Fibroblast of lung (primary cell): ENCODE results near the gene ZNF710. TPM values are rescaled to one million over a fixed set of nuclear protein-coding genes. Genes with fewer than 3 reads are reported as not detected.
A peak's percentile ranks its signal among the peaks of the same experiment; 100 is the strongest.

Experiments
- DNase-seq, 2 donors: peaks; one replicate each; pipeline versions ENCODE4 v3.0.0 to v3.0.0-alpha.2; 2010; ENCODE audit warnings: low read depth in 2 of 2
- H2AFZ ChIP-seq: 2 replicates; pipeline ENCODE4 v1.5.1; 2012; ENCODE audit warnings: low read length, control low read depth, inconsistent platforms
- H3K27ac ChIP-seq: 2 replicates; pipeline ENCODE4 v1.5.1; 2011; ENCODE audit warnings: low read length, control low read depth; ENCODE audit not compliant: insufficient read depth
- H3K27me3 ChIP-seq: 2 replicates; pipeline ENCODE4 v1.5.1; 2011; ENCODE audit warnings: mild to moderate bottlenecking, low read length; ENCODE audit not compliant: control insufficient read depth, insufficient read depth
- H3K36me3 ChIP-seq: 2 replicates; pipeline ENCODE4 v1.5.1; 2011; ENCODE audit warnings: low read length; ENCODE audit not compliant: control insufficient read depth, insufficient read depth
- H3K4me1 ChIP-seq: 2 replicates; pipeline ENCODE4 v1.5.1; 2011; ENCODE audit warnings: low read length; ENCODE audit not compliant: control insufficient read depth, insufficient read depth; ENCODE audit errors: extremely low read depth
- H3K4me2 ChIP-seq: 2 replicates; pipeline ENCODE4 v1.5.1; 2011; ENCODE audit warnings: low read length, control low read depth; ENCODE audit not compliant: insufficient read depth; ENCODE audit errors: extremely low read depth
- H3K4me3 ChIP-seq, 4 experiments: fragments of 200-600 bp in 1 of 4; sonication (generic) in 1 of 4; replicated peaks in 1 of 4; 2 replicates each; pipeline ENCODE4 v1.5.1; 2011 to 2016; ENCODE audit warnings: low read length in 4 of 4, low read depth in 3 of 4, mild to moderate bottlenecking in 3 of 4, control low read depth in 2 of 4, inconsistent platforms in 1 of 4, mixed read lengths in 1 of 4; ENCODE audit not compliant: insufficient read depth in 1 of 4; ENCODE audit errors: control extremely low read depth in 1 of 4
- H3K79me2 ChIP-seq: 2 replicates; pipeline ENCODE4 v1.5.1; 2012; ENCODE audit warnings: mild to moderate bottlenecking, low read length, inconsistent platforms; ENCODE audit not compliant: control insufficient read depth, insufficient read depth
- H3K9ac ChIP-seq: 2 replicates; pipeline ENCODE4 v1.5.1; 2011; ENCODE audit warnings: mild to moderate bottlenecking, low read length, control low read depth; ENCODE audit not compliant: insufficient read depth
- H3K9me3 ChIP-seq: 2 replicates; pipeline ENCODE4 v1.5.1; 2012; ENCODE audit warnings: low read depth, low read length; ENCODE audit not compliant: control insufficient read depth, insufficient read depth
- H4K20me1 ChIP-seq: 2 replicates; pipeline ENCODE4 v1.5.1; 2011; ENCODE audit warnings: low read length; ENCODE audit not compliant: control insufficient read depth, insufficient read depth; ENCODE audit errors: extremely low read depth
- CTCF ChIP-seq, 2 donors: IDR thresholded peaks in 1 of 2; conservative IDR thresholded peaks in 1 of 2; 1 replicate in 1 of 2; 2 replicates in 1 of 2; pipeline ENCODE4 v1.5.1; 2011 to 2012; ENCODE audit warnings: low read length in 2 of 2, control low read depth in 1 of 2, inconsistent platforms in 1 of 2, low read depth in 1 of 2, mild to moderate bottlenecking in 1 of 2
- EZH2 ChIP-seq: IDR thresholded peaks from 2 replicates; pipeline ENCODE4 v1.5.1; 2012; ENCODE audit warnings: low read length, control low read depth, mild to moderate bottlenecking; ENCODE audit errors: missing control alignments
- polyA plus RNA-seq, 2 donors: library from polyadenylated mRNA; depleted of rRNA in 1 of 2; stranded (reverse) in 1 of 2; unstranded in 1 of 2; fragments of >200 nt; gene quantifications; 2 replicates each; pipeline ENCODE4 v1.2.1, GENCODE V29; 2011 to 2012; ENCODE audit warnings: missing spikeins in 1 of 2
- total RNA-seq: library from RNA; depleted of rRNA; stranded (reverse); fragments of >200 nt; gene quantifications from 2 replicates; pipeline ENCODE4 v1.2.1, GENCODE V29; 2014

Gene ZNF710
- total and polyA plus RNA-seq, 2 donors (not counting 1 experiment from before 2014, with no cell fraction given): 2.1 to 9.4 TPM

DNA sequence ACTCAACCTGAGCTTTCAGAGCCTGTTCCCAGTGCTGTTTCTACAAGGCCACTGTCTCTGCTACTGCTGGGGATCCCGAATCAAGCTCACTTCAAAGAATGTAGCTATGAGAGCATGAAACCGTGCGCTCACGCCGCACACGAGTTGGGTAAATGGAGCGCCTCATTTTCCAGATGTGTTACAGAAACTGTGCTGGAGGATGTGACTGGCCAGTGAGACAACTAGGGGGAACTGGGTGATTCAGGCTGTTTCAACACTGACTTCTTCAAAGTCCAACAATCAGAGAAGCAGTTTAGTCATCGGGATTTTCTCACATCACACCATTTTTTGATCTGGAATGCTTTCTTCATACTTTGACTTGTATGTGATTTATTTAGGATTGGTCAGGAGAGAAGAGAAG, 3.5 kb downstream of the ZNF710 start:
- Histone ChIP-seq H3K9me3 (no peaks in the 10 kb centered on the region), H3K79me2 (peaks cover 56% of the 10 kb centered on the region), H3K27me3 (no peaks in the 10 kb centered on the region), H3K4me3 (peak overlapping the region; percentile 9 to 74 (median 27)), H2AFZ (no peak overlapping the region), H3K4me2 (peak overlapping the region; percentile 79), H3K27ac (peak overlapping the region; percentile 96), H3K9ac (peak overlapping the region; percentile 67), H3K36me3 (no peaks in the 10 kb centered on the region), H3K4me1 (peaks cover 26% of the 10 kb centered on the region), H4K20me1 (no peaks in the 10 kb centered on the region)
- TF ChIP-seq CTCF (conservative IDR thresholded peaks at IDR 0.05 in 1 of 2, IDR thresholded peaks at IDR 0.05 in 1 of 2; ENCODE audit: low read depth in 1 of 2, low read length in 2 of 2) (no peak), EZH2 (no peak)
- DNase-seq: peak; percentile 95 to 97

DNA sequence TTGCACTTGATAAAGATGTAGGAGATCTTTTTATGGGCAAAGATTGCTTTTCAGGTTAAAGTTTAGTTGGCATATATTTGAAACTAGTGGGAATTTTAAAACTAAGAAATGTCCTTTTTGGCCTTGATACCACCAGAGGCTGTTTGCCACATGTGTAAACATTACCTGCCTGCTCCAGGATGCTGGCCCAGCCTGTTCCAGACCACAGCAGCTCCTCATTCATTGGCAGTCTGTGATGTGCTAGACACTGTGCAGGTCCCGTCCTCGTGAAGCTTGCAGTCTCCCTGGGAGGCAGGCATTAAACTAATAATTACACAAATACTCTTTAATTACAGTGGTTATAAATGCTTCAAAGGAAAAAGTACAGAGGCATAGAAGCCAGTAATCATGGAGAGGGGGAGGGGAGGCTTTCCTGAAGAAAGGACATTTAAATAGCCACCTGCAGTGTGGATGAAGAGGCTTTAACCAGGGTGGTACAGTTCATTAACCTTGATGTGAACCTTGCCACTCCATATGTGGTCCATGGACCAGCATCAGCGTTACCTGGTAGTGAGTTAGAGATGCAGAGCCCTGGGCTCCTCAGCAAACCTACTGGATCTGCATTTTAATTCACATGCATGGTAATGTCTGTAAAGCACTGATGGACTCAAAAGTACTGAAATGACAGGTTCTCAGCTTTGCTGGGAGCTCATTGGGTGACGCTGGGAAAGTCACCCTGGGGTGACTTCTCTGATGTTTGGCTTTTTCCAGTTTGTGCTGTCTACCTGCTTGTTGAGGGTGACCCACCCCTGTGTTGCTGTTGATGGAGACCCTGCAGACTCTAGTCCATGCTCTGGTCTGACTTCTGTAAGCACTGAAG, 5.3 kb downstream of the ZNF710 start:
- Histone ChIP-seq H3K4me1 (peaks cover 25% of the 10 kb centered on the region), H3K9ac (no peak overlapping the region), H3K36me3 (no peaks in the 10 kb centered on the region), H2AFZ (no peak overlapping the region), H3K27ac (peak overlapping the region; percentile 28), H3K79me2 (peaks cover 67% of the 10 kb centered on the region), H3K4me2 (no peak overlapping the region), H3K9me3 (no peaks in the 10 kb centered on the region), H4K20me1 (no peaks in the 10 kb centered on the region), H3K27me3 (no peaks in the 10 kb centered on the region), H3K4me3 (no peak overlapping the region)
- TF ChIP-seq EZH2: no peak
- TF ChIP-seq CTCF (conservative IDR thresholded peaks at IDR 0.05 in 1 of 2, IDR thresholded peaks at IDR 0.05 in 1 of 2; ENCODE audit: low read depth in 1 of 2, low read length in 2 of 2): no peak
- no peak for DNase-seq

GRCh38 chr15:90007076-90007460, 5.9 kb downstream of the ZNF710 start:
- no peaks in the 10 kb centered on the region for H4K20me1 ChIP-seq
- no peak overlapping the region for H3K9ac ChIP-seq
- no peaks in the 10 kb centered on the region for H3K27me3 ChIP-seq
- H3K4me1 ChIP-seq: peaks cover 25% of the 10 kb centered on the region
- no peak overlapping the region for H3K4me2 ChIP-seq
- DNase-seq: no peak
- H3K9me3 ChIP-seq: no peaks in the 10 kb centered on the region
- TF ChIP-seq EZH2: no peak
- no peak for TF ChIP-seq CTCF (conservative IDR thresholded peaks at IDR 0.05 in 1 of 2, IDR thresholded peaks at IDR 0.05 in 1 of 2; ENCODE audit: low read depth in 1 of 2, low read length in 2 of 2)
- no peak overlapping the region for H3K27ac ChIP-seq
- no peak overlapping the region for H3K4me3 ChIP-seq
- H3K79me2 ChIP-seq: peaks cover 70% of the 10 kb centered on the region
- H3K36me3 ChIP-seq: no peaks in the 10 kb centered on the region
- no peak overlapping the region for H2AFZ ChIP-seq
